K562 (cell line): Measurements from ENCODE around the gene CLSTN2. TPM values are rescaled to one million over a fixed set of nuclear protein-coding genes. Genes with fewer than 3 reads are reported as not detected.

Experiments
- MAFG ChIP-seq: fragments of 450-650 bp; conservative IDR thresholded peaks from 2 replicates; pipeline ENCODE4 v1.6.1; 2016; ENCODE audit warnings: missing genetic modification characterization, missing compliant biosample characterization
- MAFK ChIP-seq: IDR thresholded peaks from 2 replicates; pipeline ENCODE4 v1.6.1; 2011; ENCODE audit warnings: low read length, improper control_type of control experiment
- polyA plus RNA-seq, 8 experiments: library from polyadenylated mRNA; depleted of rRNA in 4 of 8; stranded (reverse) in 5 of 8; unstranded in 3 of 8; fragments of >200 nt; fragmentation: Nextera tagmentation in 2 of 8; fragmentation: Illumina TruSeq in 1 of 8; extraction: Ambion mirVana in 2 of 8; extraction: Trizol in 1 of 8; gene quantifications; 2 replicates each; pipeline versions ENCODE4 v1.2.1 to v1.2.3, GENCODE V29; 2011 to 2014; ENCODE audit warnings: inconsistent platforms in 1 of 8, missing spikeins in 1 of 8
- total RNA-seq, 7 experiments: library from RNA; depleted of rRNA in 6 of 7; stranded (reverse); fragments of >200 nt in 6 of 7; fragmentation: Illumina TruSeq in 2 of 7; extraction: Trizol in 2 of 7; gene quantifications; 2 replicates each; pipeline versions ENCODE4 v1.2.1 to v1.2.3, GENCODE V29; 2011 to 2021; ENCODE audit warnings: low replicate concordance in 1 of 7
- TF ChIP-seq, protein P1 (sequence below), 2 experiments: IDR thresholded peaks in 1 of 2; conservative IDR thresholded peaks in 1 of 2; 2 replicates each; pipeline ENCODE4 v1.6.1; 2016; ENCODE audit warnings: low read depth in 2 of 2, mild to moderate bottlenecking in 1 of 2, missing compliant biosample characterization in 1 of 2, missing genetic modification characterization in 1 of 2, moderate library complexity in 1 of 2
- TF ChIP-seq, protein P2 (sequence below): sonication (generic); formaldehyde crosslinking; IDR thresholded peaks from 2 replicates; pipeline ENCODE4 v1.8.0; 2022; ENCODE audit warnings: missing genetic modification reagents, mild to moderate bottlenecking, moderate library complexity, borderline replicate concordance
- TF ChIP-seq, protein P3 (sequence below): sonication (generic); formaldehyde crosslinking; IDR thresholded peaks from 2 replicates; pipeline ENCODE4 v1.9.0; 2022; ENCODE audit warnings: mild to moderate bottlenecking, missing genetic modification reagents
- TF ChIP-seq, protein P4 (sequence below): sonication (generic); formaldehyde crosslinking; IDR thresholded peaks from 2 replicates; pipeline ENCODE4 v1.8.0; 2022; ENCODE audit warnings: missing genetic modification reagents, mild to moderate bottlenecking, borderline replicate concordance

Gene CLSTN2
- total and polyA plus RNA-seq, 9 of the 15 experiments (the other 6 are each of a cell fraction or from before 2014, with no cell fraction given) = 0.02 to 0.04 (median 0.04) TPM; not detected in 6

DNA sequence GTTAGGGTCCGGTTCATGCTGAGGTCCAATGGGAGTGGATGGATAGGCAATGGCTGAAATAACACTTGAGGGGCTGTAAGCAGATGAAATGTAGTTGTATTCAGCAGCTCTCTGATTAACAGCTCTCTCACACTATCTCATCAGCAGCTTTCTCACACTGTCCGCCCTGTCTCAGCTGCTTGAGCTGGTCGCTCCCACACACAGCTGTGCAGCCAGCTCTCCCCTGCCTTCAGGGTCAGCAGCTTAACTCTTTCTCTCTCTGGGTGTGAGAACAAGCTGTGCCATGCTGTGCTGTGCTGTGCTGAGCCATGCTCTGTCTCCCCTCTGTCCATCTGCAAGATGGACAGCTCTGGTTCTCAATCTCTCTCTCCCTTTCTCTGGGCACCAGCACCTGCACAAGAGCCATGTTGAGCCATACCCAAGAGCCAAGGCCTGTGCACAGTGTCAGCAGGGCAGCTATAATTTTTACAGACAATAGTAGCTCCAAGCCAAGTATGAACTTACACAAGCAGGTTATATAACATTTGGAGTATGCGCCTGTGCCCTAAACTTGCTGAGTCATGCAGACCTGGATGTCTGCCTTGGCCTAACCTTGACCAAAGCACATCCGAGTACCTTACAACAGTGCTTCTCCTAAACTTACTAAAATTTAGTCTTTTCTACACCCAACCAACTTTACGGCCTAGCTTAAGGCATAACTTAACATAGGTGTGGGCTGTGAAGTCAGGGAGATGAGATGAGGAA, 451.5 kb downstream of the CLSTN2 start (continued):
- TF ChIP-seq, protein P1, sequence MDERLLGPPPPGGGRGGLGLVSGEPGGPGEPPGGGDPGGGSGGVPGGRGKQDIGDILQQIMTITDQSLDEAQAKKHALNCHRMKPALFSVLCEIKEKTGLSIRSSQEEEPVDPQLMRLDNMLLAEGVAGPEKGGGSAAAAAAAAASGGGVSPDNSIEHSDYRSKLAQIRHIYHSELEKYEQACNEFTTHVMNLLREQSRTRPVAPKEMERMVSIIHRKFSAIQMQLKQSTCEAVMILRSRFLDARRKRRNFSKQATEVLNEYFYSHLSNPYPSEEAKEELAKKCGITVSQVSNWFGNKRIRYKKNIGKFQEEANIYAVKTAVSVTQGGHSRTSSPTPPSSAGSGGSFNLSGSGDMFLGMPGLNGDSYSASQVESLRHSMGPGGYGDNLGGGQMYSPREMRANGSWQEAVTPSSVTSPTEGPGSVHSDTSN (CRISPR knock-in tag; IDR thresholded peaks at IDR 0.05; ENCODE audit: low read depth) = no peak
- TF ChIP-seq, protein P1 (tag; conservative IDR thresholded peaks at IDR 0.05; ENCODE audit: low read depth) = peak; percentile 36; the same call in 1 of the 2 replicates
- TF ChIP-seq MAFK = peak; percentile 76
- peak; percentile 96 for TF ChIP-seq MAFG (tag)
- TF ChIP-seq, protein P2, sequence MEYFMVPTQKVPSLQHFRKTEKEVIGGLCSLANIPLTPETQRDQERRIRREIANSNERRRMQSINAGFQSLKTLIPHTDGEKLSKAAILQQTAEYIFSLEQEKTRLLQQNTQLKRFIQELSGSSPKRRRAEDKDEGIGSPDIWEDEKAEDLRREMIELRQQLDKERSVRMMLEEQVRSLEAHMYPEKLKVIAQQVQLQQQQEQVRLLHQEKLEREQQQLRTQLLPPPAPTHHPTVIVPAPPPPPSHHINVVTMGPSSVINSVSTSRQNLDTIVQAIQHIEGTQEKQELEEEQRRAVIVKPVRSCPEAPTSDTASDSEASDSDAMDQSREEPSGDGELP (CRISPR knock-in tag) = peak; percentile 28; the same call in 1 of the 2 replicates
- TF ChIP-seq, protein P3, sequence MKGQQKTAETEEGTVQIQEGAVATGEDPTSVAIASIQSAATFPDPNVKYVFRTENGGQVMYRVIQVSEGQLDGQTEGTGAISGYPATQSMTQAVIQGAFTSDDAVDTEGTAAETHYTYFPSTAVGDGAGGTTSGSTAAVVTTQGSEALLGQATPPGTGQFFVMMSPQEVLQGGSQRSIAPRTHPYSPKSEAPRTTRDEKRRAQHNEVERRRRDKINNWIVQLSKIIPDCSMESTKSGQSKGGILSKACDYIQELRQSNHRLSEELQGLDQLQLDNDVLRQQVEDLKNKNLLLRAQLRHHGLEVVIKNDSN (CRISPR knock-in tag) = no peak
- TF ChIP-seq, protein P4, sequence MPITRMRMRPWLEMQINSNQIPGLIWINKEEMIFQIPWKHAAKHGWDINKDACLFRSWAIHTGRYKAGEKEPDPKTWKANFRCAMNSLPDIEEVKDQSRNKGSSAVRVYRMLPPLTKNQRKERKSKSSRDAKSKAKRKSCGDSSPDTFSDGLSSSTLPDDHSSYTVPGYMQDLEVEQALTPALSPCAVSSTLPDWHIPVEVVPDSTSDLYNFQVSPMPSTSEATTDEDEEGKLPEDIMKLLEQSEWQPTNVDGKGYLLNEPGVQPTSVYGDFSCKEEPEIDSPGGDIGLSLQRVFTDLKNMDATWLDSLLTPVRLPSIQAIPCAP (CRISPR knock-in tag) = no peak
- TF ChIP-seq, all 486 proteins: peak for 13
